ENCODE measurements around the gene LRRC74A. TPM values are rescaled to one million over a fixed set of nuclear protein-coding genes. Genes with fewer than 3 reads are reported as not detected.

Gene LRRC74A
- total RNA-seq, 1 experiment from 2014 or later = not detected

GRCh38 chr14:76780058-76780345 is 46.2 kb upstream of the LRRC74A start:
- no peak overlapping the region for H3K14ac ChIP-seq (ENCODE audit: insufficient read depth, low read length)
- H3K9ac ChIP-seq (ENCODE audit: extremely low read depth, insufficient read length, low read length) = no peak overlapping the region
- H3K9me3 Mint-ChIP-seq = no peaks in the 10 kb centered on the region
- no peak overlapping the region for H2BK15ac ChIP-seq (ENCODE audit: low read depth, low read length)
- no peak overlapping the region for H3T11ph ChIP-seq (ENCODE audit: low read length)
- peaks cover 13 to 17% of the 10 kb centered on the region in 2 experiments for H3K4me1 Mint-ChIP-seq
- no peaks in the 10 kb centered on the region for H3K23me2 ChIP-seq (ENCODE audit: insufficient read length, low read depth, low read length, poor library complexity, severe bottlenecking)
- no peak overlapping the region for H4K5ac ChIP-seq (ENCODE audit: insufficient read length, low read depth, low read length)
- H3K23ac ChIP-seq (ENCODE audit: insufficient read length, low read depth, low read length) = no peak overlapping the region
- no peaks in the 10 kb centered on the region for H3K4me1 ChIP-seq (ENCODE audit: insufficient read depth, low read length)
- H3K4me3 Mint-ChIP-seq = no peak overlapping the region; a peak in 1 of 5 replicates
- H2BK12ac ChIP-seq (ENCODE audit: insufficient read length, low read depth, low read length) = no peak overlapping the region
- H3K27me3 Mint-ChIP-seq (ENCODE audit: low read depth) = peaks cover 3% of the 10 kb centered on the region
- H3K36me3 Mint-ChIP-seq (ENCODE audit: insufficient read depth in 1 of 3, low read depth in 3 of 3) = peaks cover 10 to 25% (median 15%) of the 10 kb centered on the region in 3 experiments; a peak in 6 of 7 replicates
- no peak overlapping the region for H2AK5ac ChIP-seq (ENCODE audit: insufficient read length, low read length)
- no peaks in the 10 kb centered on the region for H3K79me1 ChIP-seq (ENCODE audit: insufficient read depth, low read depth, low read length, poor library complexity, severe bottlenecking)
- H3K27ac Mint-ChIP-seq = peak overlapping the region in 1 of 3 experiments; percentile 44; a peak in 2 of 7 replicates
- no peak overlapping the region for H2BK5ac ChIP-seq (ENCODE audit: insufficient read length, low read length)
- H3K27me3 ChIP-seq (ENCODE audit: insufficient read depth, low read length) = no peaks in the 10 kb centered on the region
- no peak overlapping the region for H2BK20ac ChIP-seq (ENCODE audit: low read depth, low read length, poor library complexity, severe bottlenecking)
- no peak overlapping the region for H3K4ac ChIP-seq (ENCODE audit: low read depth, low read length)
- H4K20me1 ChIP-seq (ENCODE audit: control insufficient read depth, insufficient read depth, insufficient read length) = no peaks in the 10 kb centered on the region
- H3K56ac ChIP-seq (ENCODE audit: insufficient read length, low read depth, low read length) = no peak overlapping the region
- no peak overlapping the region for H3K4me2 ChIP-seq (ENCODE audit: insufficient read depth, insufficient read length, low read length)
- no peak overlapping the region for H3K27ac ChIP-seq (ENCODE audit: insufficient read length, low read depth, low read length)
- no peak overlapping the region for H2AFZ ChIP-seq (ENCODE audit: low read length)
- TF ChIP-seq CTCF (conservative IDR thresholded peaks at IDR 0.05) = no peak
- no CpG with 5 or more reads among the region's 2 CpGs for WGBS (ENCODE audit: extremely low coverage, insufficient read length, low lambda C conversion rate)
- no peaks in the 10 kb centered on the region for H3K9me3 ChIP-seq (ENCODE audit: control insufficient read depth, low read depth, low read length)
- peak; percentile 11 for DNase-seq
- no peak overlapping the region for H3K18ac ChIP-seq (ENCODE audit: insufficient read length, low read depth, low read length)
- no peak overlapping the region for H4K8ac ChIP-seq (replicated peaks; ENCODE audit: insufficient read length, low read depth, low read length)
- H2BK120ac ChIP-seq (ENCODE audit: low read depth, low read length, poor library complexity, severe bottlenecking) = no peak overlapping the region
- no peaks in the 10 kb centered on the region for H3K79me2 ChIP-seq (ENCODE audit: insufficient read depth, low read length)
- H4K91ac ChIP-seq (ENCODE audit: insufficient read length, low read depth, low read length) = no peak overlapping the region

All from H9 (cell line).